ENCODE results near the gene TMEM184A. TPM values are rescaled to one million over a fixed set of nuclear protein-coding genes. Genes with fewer than 3 reads are reported as not detected.
A peak's percentile ranks its signal among the peaks of the same experiment; 100 is the strongest.

TMEM184A gene
- total RNA-seq: not detected
- polyA plus RNA-seq: not detected

DNA sequence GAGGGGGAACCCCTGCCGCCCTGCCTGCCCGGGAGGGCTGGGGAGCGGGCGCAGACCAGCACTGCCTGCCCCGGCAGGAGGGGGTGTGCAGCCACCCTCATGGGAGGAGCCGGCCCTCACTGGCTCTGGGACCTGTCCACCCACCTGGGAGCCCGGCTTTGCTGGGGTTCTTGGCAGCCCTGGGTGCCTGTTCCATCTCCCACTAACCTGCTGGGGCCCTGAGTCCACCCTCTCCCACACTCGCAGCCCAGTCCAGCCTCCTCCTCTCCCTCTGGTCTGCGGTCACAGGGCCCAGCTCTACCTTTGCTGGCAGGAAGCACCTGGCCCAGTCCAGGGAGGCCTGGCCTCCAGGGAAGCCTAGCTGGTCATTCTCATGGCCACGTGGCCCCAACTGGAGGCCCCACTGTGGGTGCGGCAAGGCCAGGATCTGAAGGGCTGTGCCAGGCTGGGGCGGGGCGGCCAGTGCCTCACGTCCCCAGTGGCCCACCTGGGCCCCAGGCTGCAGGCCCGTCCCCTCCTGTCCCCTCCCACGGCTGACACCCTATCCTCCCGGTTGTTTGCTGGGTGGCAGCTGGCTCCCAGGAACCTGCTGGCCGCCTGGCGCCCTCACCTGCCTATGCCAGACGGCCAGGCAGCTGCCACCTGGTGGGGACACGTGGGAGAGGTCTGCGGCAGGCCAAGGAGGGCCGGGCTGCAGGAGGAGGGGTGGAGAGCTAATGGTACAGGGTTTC lies at the start of gene TMEM184A:
Gene TMEM184A, minus strand, starts transcription at position 393 of the 731 bp plus-strand sequence. CDS start 721 bp downstream, outside the sequence.
- ChIA-PET POLR2A (ENCODE audit: partially characterized antibody) (no interaction called here), CTCF (ENCODE audit: partially characterized antibody) (interaction anchor here (0.7 to 2.1 kb wide), 4 partner anchors 23 to 699 kb away, joined by 3 to 9 read pairs (median 4); partner anchors contain the start of gene INTS1)
- Histone ChIP-seq H3K36me3 (ENCODE audit: insufficient read depth, low read length) (no peaks in the 10 kb centered on the region), H3K9me3 (ENCODE audit: control insufficient read depth in 1 of 2, low read length in 2 of 2) (no peaks in the 10 kb centered on the region), H3K27me3 (ENCODE audit: insufficient read depth, low read length) (no peaks in the 10 kb centered on the region), H3K4me3 (ENCODE audit: low read length in 2 of 2) (no peak within 1 kb of the TSS), H3K27ac (ENCODE audit: low read depth, low read length) (no peak within 1 kb of the TSS), H3K4me1 (ENCODE audit: insufficient read depth, low read length) (no peaks in the 10 kb centered on the region)
- peaks cover 0 to 3% (median under 1%) of the 10 kb centered on the region in 4 donors for H3K4me1 Mint-ChIP-seq
- no peaks in the 10 kb centered on the region for H3K36me3 Mint-ChIP-seq
- DNase-seq: peak in 4 of 5 donors; percentile 31 to 44 (median 41)
- no peaks in the 10 kb centered on the region for H3K9me3 Mint-ChIP-seq
- H3K4me3 Mint-ChIP-seq: no peak within 1 kb of the TSS
- intact Hi-C loops (cut with micrococcal nuclease): loop anchor here (1.0 kb wide), 1 partner anchor 24 kb away; no protein-coding TSS in a partner anchor
- H3K27me3 Mint-ChIP-seq: peaks cover 0 to 1% of the 10 kb centered on the region in 2 donors
- H3K27ac Mint-ChIP-seq: peak within 1 kb of the TSS in 1 of 7 donors; percentile 17

DNA sequence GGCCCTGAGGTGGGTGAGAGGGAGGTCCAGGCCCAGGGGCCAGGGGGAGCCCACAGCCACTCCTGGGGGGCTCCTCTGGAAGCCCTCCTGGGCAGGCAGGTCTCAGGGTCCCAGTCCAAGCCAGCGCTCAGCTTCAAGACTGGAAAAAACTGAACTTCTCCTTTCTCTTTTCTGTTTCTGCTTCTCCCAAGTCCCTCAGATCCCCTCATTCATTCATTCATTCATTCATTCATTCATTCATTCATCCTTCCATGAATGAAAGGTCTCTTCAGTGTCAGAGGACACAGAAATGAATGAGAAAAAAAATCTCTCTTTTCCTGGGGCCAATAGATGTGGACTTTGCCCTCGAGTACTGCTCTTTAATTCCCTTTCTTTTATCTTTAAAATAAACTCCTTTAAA lies 48.4 kb upstream of the TMEM184A start:
- Histone ChIP-seq H3K4me1 (ENCODE audit: insufficient read depth, low read length) (no peaks in the 10 kb centered on the region), H3K27me3 (ENCODE audit: insufficient read depth, low read length) (no peaks in the 10 kb centered on the region), H3K36me3 (ENCODE audit: insufficient read depth, low read length) (no peaks in the 10 kb centered on the region), H3K4me3 (ENCODE audit: low read length in 2 of 2) (no peak overlapping the region), H3K9me3 (ENCODE audit: control insufficient read depth in 1 of 2, low read length in 2 of 2) (no peaks in the 10 kb centered on the region), H3K27ac (ENCODE audit: low read depth, low read length) (no peak overlapping the region)
- ChIA-PET POLR2A (ENCODE audit: partially characterized antibody) (no interaction called here), CTCF (ENCODE audit: partially characterized antibody) (interaction anchor here (0.6 kb wide), 1 partner anchor 184 kb away, joined by 4 read pairs; no protein-coding TSS in a partner anchor)
- Mint-ChIP-seq H3K36me3 (no peaks in the 10 kb centered on the region), H3K4me1 (peaks cover 0 to 9% (median 0%) of the 10 kb centered on the region in 4 donors), H3K27ac (no peak overlapping the region), H3K9me3 (no peaks in the 10 kb centered on the region), H3K27me3 (peaks cover 15 to 16% of the 10 kb centered on the region in 2 donors), H3K4me3 (no peak overlapping the region)
- no peak for DNase-seq
- intact Hi-C loops (cut with micrococcal nuclease): no loop called here

DNA sequence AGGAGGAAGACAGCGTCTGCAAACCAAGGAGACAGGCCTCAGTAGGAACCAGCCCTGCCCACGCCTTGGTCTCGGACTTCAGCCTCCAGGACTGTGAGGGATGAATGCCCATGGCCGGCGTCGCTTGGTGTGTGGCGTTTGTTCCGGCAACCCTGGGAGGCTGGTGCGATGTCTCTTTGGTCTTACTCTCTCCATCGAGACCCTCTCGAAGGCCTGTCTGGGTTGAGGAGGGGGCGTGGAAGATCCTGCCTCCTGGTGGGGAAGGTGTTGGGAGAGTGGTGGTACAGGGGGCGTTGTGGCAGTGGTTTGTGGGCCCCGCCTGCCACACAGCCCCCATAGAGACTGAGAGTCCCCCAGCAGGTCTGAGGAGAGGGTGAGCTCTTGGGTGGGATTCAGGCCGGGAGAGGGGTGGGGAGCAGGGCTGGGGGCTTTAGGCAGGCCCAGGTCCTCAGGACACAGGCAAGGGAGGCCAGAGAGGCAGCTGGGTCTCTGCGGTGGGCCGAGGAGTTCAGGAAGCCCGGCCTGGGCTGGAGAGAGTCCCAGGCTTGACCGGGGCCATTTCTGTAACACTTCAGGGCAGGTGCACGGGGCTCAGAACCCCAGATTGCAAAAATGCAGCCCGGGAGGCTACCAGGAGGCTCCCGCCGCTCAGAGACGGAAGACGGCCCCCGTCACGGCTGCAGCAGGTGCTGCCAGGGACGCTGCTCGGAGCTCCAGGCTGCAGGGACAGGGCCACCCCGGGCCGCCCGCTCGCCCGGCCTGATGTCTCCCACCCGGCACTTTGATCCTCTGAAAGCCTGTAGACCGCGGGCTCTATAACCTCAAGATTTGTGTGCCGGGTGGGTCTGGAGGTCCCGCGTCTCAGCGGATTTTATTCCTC lies 47.6 kb upstream of the TMEM184A start:
- H3K27me3 Mint-ChIP-seq: peaks cover 12 to 16% of the 10 kb centered on the region in 2 donors
- DNase-seq: no peak
- no peak overlapping the region for H3K27ac ChIP-seq (ENCODE audit: low read depth, low read length)
- no peak overlapping the region for H3K4me3 ChIP-seq (ENCODE audit: low read length in 2 of 2)
- peaks cover 0 to 10% (median 0%) of the 10 kb centered on the region in 4 donors for H3K4me1 Mint-ChIP-seq
- H3K4me3 Mint-ChIP-seq: no peak overlapping the region
- ChIA-PET POLR2A (ENCODE audit: partially characterized antibody) (no interaction called here), CTCF (ENCODE audit: partially characterized antibody) (interaction anchor here (1.1 kb wide), 1 partner anchor 12 kb away, joined by 3 read pairs; no protein-coding TSS in a partner anchor)
- no peaks in the 10 kb centered on the region for H3K9me3 Mint-ChIP-seq
- no peaks in the 10 kb centered on the region for H3K4me1 ChIP-seq (ENCODE audit: insufficient read depth, low read length)
- H3K9me3 ChIP-seq (ENCODE audit: control insufficient read depth in 1 of 2, low read length in 2 of 2): no peaks in the 10 kb centered on the region
- intact Hi-C loops (cut with micrococcal nuclease): no loop called here
- H3K36me3 Mint-ChIP-seq: no peaks in the 10 kb centered on the region
- H3K27me3 ChIP-seq (ENCODE audit: insufficient read depth, low read length): no peaks in the 10 kb centered on the region
- no peaks in the 10 kb centered on the region for H3K36me3 ChIP-seq (ENCODE audit: insufficient read depth, low read length)
- H3K27ac Mint-ChIP-seq: no peak overlapping the region

DNA sequence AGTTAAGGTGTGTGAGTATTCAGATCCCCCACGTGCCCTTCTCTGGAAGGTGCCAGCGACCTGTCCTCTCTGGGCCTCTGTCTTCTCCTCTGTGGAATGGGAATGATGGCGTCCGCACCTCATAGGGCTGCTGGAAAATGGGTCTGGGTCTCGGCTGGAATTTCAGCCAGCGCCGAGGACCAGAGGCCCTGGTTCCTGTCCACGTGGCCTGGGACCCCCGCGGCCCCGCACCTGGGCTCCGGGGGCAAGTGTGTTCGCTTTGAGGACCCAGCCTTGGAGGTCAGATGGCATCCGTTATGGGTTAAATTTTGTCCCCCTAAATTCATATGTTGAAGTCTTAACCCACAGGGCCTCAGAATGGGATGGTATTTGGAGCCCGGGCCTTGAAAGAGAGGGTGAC lies 46.4 kb upstream of the TMEM184A start:
- ChIA-PET POLR2A (ENCODE audit: partially characterized antibody) (no interaction called here), CTCF (ENCODE audit: partially characterized antibody) (no interaction called here)
- Mint-ChIP-seq H3K36me3 (no peaks in the 10 kb centered on the region), H3K4me3 (no peak overlapping the region), H3K9me3 (peaks cover 0 to 2% (median 0%) of the 10 kb centered on the region in 8 donors), H3K4me1 (peaks cover 0 to 9% (median 0%) of the 10 kb centered on the region in 4 donors), H3K27me3 (peaks cover 11 to 14% of the 10 kb centered on the region in 2 donors), H3K27ac (no peak overlapping the region)
- H3K4me3 ChIP-seq (ENCODE audit: low read length in 2 of 2): no peak overlapping the region
- no peaks in the 10 kb centered on the region for H3K4me1 ChIP-seq (ENCODE audit: insufficient read depth, low read length)
- no peak for DNase-seq
- no peak overlapping the region for H3K27ac ChIP-seq (ENCODE audit: low read depth, low read length)
- intact Hi-C loops (cut with micrococcal nuclease): no loop called here
- H3K36me3 ChIP-seq (ENCODE audit: insufficient read depth, low read length): no peaks in the 10 kb centered on the region
- H3K9me3 ChIP-seq (ENCODE audit: control insufficient read depth in 1 of 2, low read length in 2 of 2): no peaks in the 10 kb centered on the region
- H3K27me3 ChIP-seq (ENCODE audit: insufficient read depth, low read length): no peaks in the 10 kb centered on the region

DNA sequence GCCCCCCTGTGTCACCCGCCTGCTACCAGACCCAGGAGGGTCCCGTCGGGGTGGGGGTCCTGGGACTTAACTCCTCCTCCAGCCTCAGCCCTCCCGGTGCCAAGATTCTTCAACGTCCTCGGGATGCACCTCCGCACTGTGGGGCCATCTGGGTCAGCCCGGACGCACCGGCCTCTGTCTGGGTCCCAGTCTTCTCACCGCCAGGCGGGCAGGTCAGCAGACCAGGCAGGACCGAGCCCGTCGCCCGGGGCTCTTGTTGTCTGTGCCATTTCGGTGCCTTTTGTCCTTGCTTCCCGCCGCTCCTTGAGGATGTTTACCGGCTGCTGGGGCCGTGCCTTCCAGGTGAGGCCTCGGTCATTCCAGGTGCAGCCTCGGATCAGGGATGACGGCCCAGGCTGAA lies 46.0 kb upstream of the TMEM184A start:
- no peak overlapping the region for H3K27ac Mint-ChIP-seq
- peaks cover 10 to 11% of the 10 kb centered on the region in 2 donors for H3K27me3 Mint-ChIP-seq
- H3K36me3 Mint-ChIP-seq: no peaks in the 10 kb centered on the region
- no peak overlapping the region for H3K27ac ChIP-seq (ENCODE audit: low read depth, low read length)
- no peaks in the 10 kb centered on the region for H3K9me3 ChIP-seq (ENCODE audit: control insufficient read depth in 1 of 2, low read length in 2 of 2)
- H3K4me1 ChIP-seq (ENCODE audit: insufficient read depth, low read length): no peaks in the 10 kb centered on the region
- H3K4me3 Mint-ChIP-seq: no peak overlapping the region
- ChIA-PET POLR2A (ENCODE audit: partially characterized antibody) (no interaction called here), CTCF (ENCODE audit: partially characterized antibody) (no interaction called here)
- H3K27me3 ChIP-seq (ENCODE audit: insufficient read depth, low read length): no peaks in the 10 kb centered on the region
- intact Hi-C loops (cut with micrococcal nuclease): no loop called here
- H3K4me3 ChIP-seq (ENCODE audit: low read length in 2 of 2): no peak overlapping the region
- peaks cover 0 to 4% (median 0%) of the 10 kb centered on the region in 8 donors for H3K9me3 Mint-ChIP-seq
- no peaks in the 10 kb centered on the region for H3K36me3 ChIP-seq (ENCODE audit: insufficient read depth, low read length)
- no peak for DNase-seq
- peaks cover 0 to 7% (median 0%) of the 10 kb centered on the region in 4 donors for H3K4me1 Mint-ChIP-seq

GRCh38 chr7:1599640-1600395 lies 43.8 kb upstream of the TMEM184A start:
- Histone ChIP-seq H3K36me3 (ENCODE audit: insufficient read depth, low read length) (no peaks in the 10 kb centered on the region), H3K9me3 (ENCODE audit: control insufficient read depth in 1 of 2, low read length in 2 of 2) (no peaks in the 10 kb centered on the region), H3K27me3 (ENCODE audit: insufficient read depth, low read length) (no peaks in the 10 kb centered on the region), H3K4me3 (ENCODE audit: low read length in 2 of 2) (no peak overlapping the region), H3K27ac (ENCODE audit: low read depth, low read length) (no peak overlapping the region), H3K4me1 (ENCODE audit: insufficient read depth, low read length) (no peaks in the 10 kb centered on the region)
- H3K27ac Mint-ChIP-seq: no peak overlapping the region
- H3K36me3 Mint-ChIP-seq: no peaks in the 10 kb centered on the region
- intact Hi-C loops (cut with micrococcal nuclease): no loop called here
- ChIA-PET POLR2A (ENCODE audit: partially characterized antibody) (no interaction called here), CTCF (ENCODE audit: partially characterized antibody) (interaction anchor here (1.3 kb wide), 1 partner anchor 748 kb away, joined by 3 read pairs; no protein-coding TSS in a partner anchor)
- DNase-seq: no peak
- no peak overlapping the region for H3K4me3 Mint-ChIP-seq
- H3K9me3 Mint-ChIP-seq: peaks cover 0 to 4% (median 0%) of the 10 kb centered on the region in 8 donors
- H3K4me1 Mint-ChIP-seq: peaks cover 0 to 3% (median 0%) of the 10 kb centered on the region in 4 donors
- H3K27me3 Mint-ChIP-seq: peaks cover 14 to 21% of the 10 kb centered on the region in 2 donors

Data from CD4-positive, alpha-beta memory T cell (primary cell).